T1000 (cell line): ENCODE measurements around the gene ZNF296.

Experiments used
- DNase-seq: peaks from one replicate; lab custom pipeline; 2025; ENCODE audit warnings: mixed read lengths; lab: John Stamatoyannopoulos, UW

Gene ZNF296

GRCh38 chr19:45059258-45059965 lies 16.9 kb downstream of the ZNF296 start:
- DNase-seq, result peak; percentile 55

DNA sequence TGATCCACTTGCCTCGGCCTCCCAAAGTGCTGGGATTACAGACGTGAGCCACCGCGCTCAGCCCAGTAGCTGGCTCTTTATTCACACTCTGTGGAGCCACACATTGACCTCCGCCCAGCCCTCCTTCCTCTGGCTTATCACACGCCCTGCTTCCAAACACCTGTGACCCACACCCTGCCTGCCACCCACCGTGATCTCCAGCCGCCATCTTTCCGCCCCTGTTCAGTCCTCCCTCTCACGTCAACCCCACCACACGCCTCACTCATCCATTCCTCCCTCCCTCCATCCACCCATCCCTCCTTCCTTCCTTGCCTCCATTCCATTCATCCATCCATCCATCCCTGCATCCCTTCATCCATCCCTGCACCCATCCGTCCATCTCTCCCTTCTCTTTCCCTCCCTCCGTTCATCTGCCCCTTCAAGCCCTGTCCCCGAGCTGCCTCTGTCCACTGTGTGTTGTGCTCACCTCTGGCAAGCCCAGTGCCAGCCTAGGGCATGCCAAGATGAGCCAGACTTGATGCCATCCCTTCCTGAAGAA lies 17.6 kb downstream of the ZNF296 start:
- DNase-seq, result no peak

GRCh38 chr19:45057444-45057843 lies 18.8 kb downstream of the ZNF296 start:
- DNase-seq, result no peak

DNA sequence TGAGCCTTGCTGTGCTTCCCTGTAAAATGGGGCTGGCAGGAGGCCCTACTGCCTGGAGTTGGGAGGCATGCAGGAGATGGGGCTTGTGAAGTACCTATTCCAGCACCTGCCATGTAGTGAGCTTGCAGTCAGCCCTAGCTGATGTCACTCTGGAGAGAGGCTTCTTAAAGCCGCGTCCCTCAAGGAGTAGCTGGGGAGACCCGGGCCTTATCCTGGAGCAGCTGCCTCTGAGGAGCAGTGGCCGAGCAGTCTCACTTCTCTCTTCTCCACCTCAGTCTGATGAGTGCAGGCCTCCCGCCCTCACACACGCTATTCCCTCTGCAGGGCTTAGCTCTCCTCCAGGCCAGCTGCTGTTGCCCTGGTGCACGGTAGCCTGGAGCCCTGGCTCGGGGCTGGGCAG lies 19.4 kb downstream of the ZNF296 start:
- no peak for DNase-seq

DNA sequence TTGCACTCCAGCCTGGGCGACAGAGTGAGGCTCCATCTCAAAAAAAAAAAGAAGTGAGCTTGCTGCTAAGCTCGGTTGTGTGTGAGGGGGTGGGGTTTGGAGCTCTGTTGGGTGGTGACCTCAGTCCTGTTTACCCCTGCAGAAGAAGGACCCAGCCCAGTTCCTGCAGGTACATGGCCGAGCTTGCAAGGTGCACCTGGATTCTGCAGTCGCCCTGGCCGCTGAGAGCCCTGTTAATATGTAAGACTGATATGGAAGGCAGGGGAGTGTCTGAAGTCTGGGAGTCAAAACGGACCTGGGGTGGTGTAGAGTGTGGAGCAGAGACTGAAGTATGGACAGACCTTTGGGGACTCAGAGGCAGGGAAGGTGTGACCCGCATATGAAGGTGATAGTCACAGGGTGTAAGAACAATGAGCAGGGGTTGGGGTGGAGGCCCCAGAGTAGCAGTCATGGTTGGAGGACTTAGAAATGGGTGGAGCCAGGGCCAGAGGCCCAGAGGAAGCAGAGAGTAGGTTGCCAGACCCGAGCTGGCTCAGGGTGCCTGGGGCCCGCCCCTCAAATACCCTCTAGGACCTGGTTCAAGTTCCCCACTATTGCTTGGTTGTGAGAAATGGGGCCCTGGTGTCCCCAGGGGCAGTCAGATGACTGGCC lies 24.2 kb downstream of the ZNF296 start:
- DNase-seq, result no peak

GRCh38 chr19:45050036-45050435 lies 26.2 kb downstream of the ZNF296 start:
- no peak for DNase-seq

DNA sequence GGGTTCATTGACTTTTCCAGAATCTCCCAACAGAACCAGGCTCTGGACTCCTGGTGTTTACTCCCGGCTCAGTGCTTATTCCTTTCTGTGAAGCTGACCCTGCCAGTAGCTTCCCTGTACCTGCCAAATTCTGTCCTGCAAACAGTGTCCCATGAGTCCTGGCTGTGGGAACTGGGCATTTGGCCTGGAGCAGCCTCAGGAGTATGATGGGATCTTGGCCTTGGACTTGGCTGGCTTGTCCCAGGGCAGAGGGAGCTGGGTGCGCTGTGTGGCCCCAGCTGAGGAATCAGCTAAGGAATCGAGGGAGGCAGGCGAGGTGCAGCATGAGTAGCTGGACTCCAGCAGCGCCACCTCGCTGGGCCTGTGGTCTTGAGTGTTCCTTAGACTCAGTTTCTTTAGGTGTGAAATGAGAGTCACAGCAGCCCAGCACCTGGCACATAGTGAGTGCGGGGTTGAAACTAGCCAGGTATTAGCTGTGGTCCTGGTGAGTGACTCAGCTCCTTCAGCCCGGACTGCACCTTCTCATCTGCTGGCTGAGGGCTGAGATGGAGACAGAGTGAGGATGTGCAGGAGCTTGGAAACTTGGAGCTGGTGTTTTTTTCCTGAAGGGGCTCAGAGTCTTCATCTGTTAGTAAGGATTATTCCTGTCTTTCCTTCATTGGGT lies 27.1 kb downstream of the ZNF296 start:
- no peak for DNase-seq

GRCh38 chr19:45047188-45047797 lies 29.0 kb downstream of the ZNF296 start:
- no peak for DNase-seq

GRCh38 chr19:45046355-45046754 lies 29.9 kb downstream of the ZNF296 start:
- no peak for DNase-seq

DNA sequence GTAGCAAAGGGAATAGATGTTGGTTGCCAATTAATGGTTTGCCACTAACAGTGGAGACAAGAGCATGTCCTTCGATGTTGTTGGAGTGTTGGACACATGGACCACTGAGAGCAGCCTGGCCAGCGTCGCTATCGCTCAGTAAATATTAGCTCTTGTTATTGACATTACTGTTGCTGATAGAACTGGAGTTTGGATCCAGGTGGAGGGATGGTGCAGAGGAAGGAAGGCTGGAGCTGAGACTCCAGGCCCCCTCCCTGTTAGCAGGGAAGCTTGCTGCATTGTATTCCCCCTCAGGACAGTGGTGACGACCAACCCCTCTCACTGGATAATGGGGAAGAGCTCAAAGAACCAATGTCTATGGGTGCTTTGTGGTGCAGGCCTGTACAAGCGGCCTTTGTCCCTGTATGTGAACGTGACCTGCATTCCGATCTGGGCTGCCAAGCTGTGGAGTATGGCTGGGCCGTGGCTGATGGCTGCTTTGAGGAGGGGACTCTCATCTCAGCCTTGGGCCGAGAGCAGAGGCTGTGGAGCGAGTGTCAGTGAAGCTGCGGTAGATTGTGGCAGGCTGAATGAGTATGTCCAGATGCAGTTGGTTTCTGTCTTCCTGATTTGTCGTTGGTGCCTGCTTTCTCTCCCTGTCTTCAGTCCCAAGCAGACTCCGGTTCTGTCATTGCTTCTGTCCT lies 30.5 kb downstream of the ZNF296 start:
- no peak for DNase-seq

- no peak for DNase-seq
These were observed 35.2 kb downstream of the ZNF296 start for GRCh38 chr19:45041125-45041524.

GRCh38 chr19:45040059-45040771 lies 36.1 kb downstream of the ZNF296 start:
- DNase-seq, result no peak

DNA sequence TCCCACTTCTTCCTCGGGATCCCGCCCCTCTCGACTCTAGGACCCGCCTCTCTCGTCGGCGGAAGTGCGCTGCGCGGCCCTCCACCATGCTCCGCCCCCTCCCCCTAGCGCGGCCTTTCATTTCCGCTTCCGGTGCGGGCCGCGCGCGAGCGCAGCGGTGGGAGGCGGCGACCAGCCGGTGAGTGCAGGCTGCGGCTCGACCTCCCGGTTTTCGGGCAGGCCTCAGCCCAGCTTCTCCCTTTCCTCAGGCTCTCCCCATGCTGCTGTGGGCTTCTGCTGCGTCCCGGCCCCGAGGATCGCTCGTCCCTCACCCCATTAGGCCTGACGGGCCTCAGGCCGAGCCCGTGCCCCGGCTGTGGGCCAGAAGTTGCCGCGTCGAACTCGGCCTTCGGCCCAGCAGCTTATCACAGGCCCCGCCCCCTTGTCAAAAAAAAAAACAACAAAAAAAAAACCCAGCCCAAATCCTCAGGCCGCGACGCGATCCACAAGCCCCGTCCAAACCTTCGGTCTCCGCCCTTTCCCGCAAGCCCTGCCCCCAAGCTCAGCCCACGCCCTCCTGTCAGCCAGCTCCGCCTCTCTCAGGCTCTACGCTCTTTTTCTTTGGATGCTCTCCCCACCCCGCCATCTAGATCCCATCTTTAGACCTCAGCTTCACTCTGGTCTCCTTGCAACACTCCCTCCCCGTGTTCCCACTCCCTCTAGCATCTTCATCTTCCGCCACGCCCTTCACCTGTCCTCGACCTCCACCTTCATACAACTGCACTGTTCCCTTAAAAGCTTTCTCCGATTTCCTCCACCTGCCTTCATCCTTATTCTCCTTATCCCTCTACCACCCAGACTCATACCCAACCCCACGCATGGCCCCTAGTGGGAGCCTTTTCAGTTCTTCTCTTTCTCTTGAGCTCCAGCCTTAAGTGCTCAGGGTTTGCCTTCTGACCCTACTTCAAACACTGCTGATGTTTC lies 37.1 kb downstream of the ZNF296 start, which contains the start of gene CLASRP:
CLASRP (plus strand) TSS at position 115 of the 963 bp plus-strand sequence. CDS start 1,168 bp downstream, outside the sequence.
- peak; percentile 74 for DNase-seq

- no peak for DNase-seq
These were observed 38.7 kb downstream of the ZNF296 start for GRCh38 chr19:45037393-45038169.

GRCh38 chr19:45035755-45036154 lies 40.5 kb downstream of the ZNF296 start:
- DNase-seq, result no peak

DNA sequence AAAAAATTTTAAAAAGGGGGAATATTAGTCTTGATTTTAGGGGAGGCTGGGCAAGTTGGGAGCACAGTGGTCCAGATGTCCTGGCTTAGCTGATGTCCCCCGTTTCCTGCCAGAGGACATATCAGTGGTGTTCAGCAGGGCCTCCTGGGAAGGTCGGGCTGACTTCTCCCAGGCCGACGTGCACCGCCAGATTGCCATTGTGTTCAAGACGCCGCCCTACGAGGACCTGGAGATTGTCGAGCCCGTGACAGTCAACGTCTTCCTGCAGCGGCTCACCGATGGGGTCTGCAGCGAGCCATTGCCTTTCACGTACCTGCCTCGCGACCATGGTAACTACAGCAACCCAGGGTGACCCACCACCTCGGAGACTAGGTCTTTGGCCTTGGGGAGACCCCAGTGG lies 43.9 kb downstream of the ZNF296 start:
- DNase-seq, result no peak

DNA sequence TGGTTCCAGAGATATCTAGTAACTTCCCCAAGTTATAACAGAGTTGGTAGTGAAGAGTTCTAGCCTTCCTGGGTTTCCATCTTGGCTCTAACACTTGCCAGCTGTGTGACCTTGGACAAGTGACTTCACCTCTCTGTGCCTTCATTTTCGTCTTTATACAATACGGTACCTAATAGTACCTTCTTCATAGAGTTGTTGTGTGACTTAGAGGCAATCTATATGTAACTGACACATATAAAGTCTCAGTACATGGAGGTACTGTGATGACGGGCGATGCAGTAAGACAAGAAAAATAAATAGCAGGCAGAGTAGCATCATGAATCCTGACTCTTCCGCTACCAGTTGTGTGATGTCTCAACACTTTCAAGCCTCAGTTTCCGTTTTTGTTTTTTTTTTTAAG lies 45.5 kb downstream of the ZNF296 start:
- no peak for DNase-seq

- DNase-seq, result no peak
These were observed 48.9 kb downstream of the ZNF296 start for GRCh38 chr19:45027371-45027770.

DNA sequence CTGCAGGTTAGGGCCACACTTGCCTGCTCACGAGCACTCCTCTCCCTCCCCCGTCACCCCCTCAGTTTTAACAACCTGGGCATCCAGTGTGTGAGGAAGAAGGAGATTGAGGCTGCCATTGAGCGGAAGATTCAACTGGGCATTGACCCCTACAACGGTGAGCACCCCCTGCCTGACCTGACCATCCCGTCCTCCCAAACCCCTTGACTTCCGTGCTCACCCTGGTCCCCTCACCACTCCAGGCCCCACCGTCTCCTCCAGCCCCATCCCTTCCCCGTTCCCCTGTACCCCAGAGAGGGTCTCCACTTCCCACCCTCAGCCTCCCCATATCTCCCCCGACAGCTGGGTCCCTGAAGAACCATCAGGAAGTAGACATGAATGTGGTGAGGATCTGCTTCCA lies 51.0 kb downstream of the ZNF296 start:
- no peak for DNase-seq
